ENCODE measurements around the gene SLC35C1. TPM values are rescaled to one million over a fixed set of nuclear protein-coding genes. Genes with fewer than 3 reads are reported as not detected.

The SLC35C1 gene
- total RNA-seq, 1 donor from 2014 or later = 2.6 TPM

- peaks cover 9 to 23% (median 21%) of the 10 kb centered on the region in 3 donors for H3K4me1 ChIP-seq (ENCODE audit: control insufficient read depth in 3 of 3, insufficient read depth in 3 of 3, low read length in 3 of 3)
- peak overlapping the region; percentile 65 to 92 (median 88) for H3K4me3 ChIP-seq (ENCODE audit: low read length in 3 of 3)
- H3K36me3 ChIP-seq (ENCODE audit: control insufficient read depth in 3 of 3, insufficient read depth in 3 of 3, low read length in 3 of 3) = no peaks in the 10 kb centered on the region
- no peaks in the 10 kb centered on the region for H3K27me3 ChIP-seq (ENCODE audit: control insufficient read depth in 3 of 3, insufficient read depth in 3 of 3, low read length in 3 of 3)
- H3K9ac ChIP-seq (ENCODE audit: low read depth in 1 of 3, low read length in 3 of 3) = peak overlapping the region; percentile 69 to 87 (median 85)
- H3K9me3 ChIP-seq (ENCODE audit: control insufficient read depth in 3 of 3, low read length in 3 of 3) = no peaks in the 10 kb centered on the region
- H3K27ac ChIP-seq (ENCODE audit: low read depth, low read length) = peak overlapping the region; percentile 48
Measured at GRCh38 chr11:45771193-45771565, 33.8 kb upstream of the SLC35C1 start.

GRCh38 chr11:45771566-45772448 lies 33.1 kb upstream of the SLC35C1 start:
- H3K4me1 ChIP-seq (ENCODE audit: control insufficient read depth in 3 of 3, insufficient read depth in 3 of 3, low read length in 3 of 3) = peaks cover 9 to 18% (median 15%) of the 10 kb centered on the region in 3 donors
- peak overlapping the region; percentile 48 for H3K27ac ChIP-seq (ENCODE audit: low read depth, low read length)
- H3K9ac ChIP-seq (ENCODE audit: low read depth in 1 of 3, low read length in 3 of 3) = peak overlapping the region; percentile 69 to 87 (median 85)
- no peaks in the 10 kb centered on the region for H3K27me3 ChIP-seq (ENCODE audit: control insufficient read depth in 3 of 3, insufficient read depth in 3 of 3, low read length in 3 of 3)
- H3K4me3 ChIP-seq (ENCODE audit: low read length in 3 of 3) = peak overlapping the region; percentile 65 to 92 (median 88)
- H3K36me3 ChIP-seq (ENCODE audit: control insufficient read depth in 3 of 3, insufficient read depth in 3 of 3, low read length in 3 of 3) = no peaks in the 10 kb centered on the region
- no peaks in the 10 kb centered on the region for H3K9me3 ChIP-seq (ENCODE audit: control insufficient read depth in 3 of 3, low read length in 3 of 3)

- H3K4me1 ChIP-seq (ENCODE audit: control insufficient read depth in 3 of 3, insufficient read depth in 3 of 3, low read length in 3 of 3) = peaks cover 9 to 17% (median 12%) of the 10 kb centered on the region in 3 donors
- no peaks in the 10 kb centered on the region for H3K27me3 ChIP-seq (ENCODE audit: control insufficient read depth in 3 of 3, insufficient read depth in 3 of 3, low read length in 3 of 3)
- H3K9me3 ChIP-seq (ENCODE audit: control insufficient read depth in 3 of 3, low read length in 3 of 3) = no peaks in the 10 kb centered on the region
- H3K9ac ChIP-seq (ENCODE audit: low read depth in 1 of 3, low read length in 3 of 3) = peak overlapping the region in 1 of 3 donors; percentile 87
- H3K27ac ChIP-seq (ENCODE audit: low read depth, low read length) = no peak overlapping the region
- H3K4me3 ChIP-seq (ENCODE audit: low read length in 3 of 3) = peak overlapping the region in 1 of 3 donors; percentile 65
- no peaks in the 10 kb centered on the region for H3K36me3 ChIP-seq (ENCODE audit: control insufficient read depth in 3 of 3, insufficient read depth in 3 of 3, low read length in 3 of 3)
Measured at GRCh38 chr11:45772449-45772774, 32.5 kb upstream of the SLC35C1 start.

GRCh38 chr11:45772986-45773785 lies 31.8 kb upstream of the SLC35C1 start:
- Histone ChIP-seq H3K4me1 (ENCODE audit: control insufficient read depth in 3 of 3, insufficient read depth in 3 of 3, low read length in 3 of 3) (peaks cover 9 to 17% (median 12%) of the 10 kb centered on the region in 3 donors), H3K27ac (ENCODE audit: low read depth, low read length) (no peak overlapping the region)

GRCh38 chr11:45773786-45774655 lies 30.9 kb upstream of the SLC35C1 start:
- Histone ChIP-seq H3K9ac (ENCODE audit: low read depth in 1 of 3, low read length in 3 of 3) (no peak overlapping the region), H3K27me3 (ENCODE audit: control insufficient read depth in 3 of 3, insufficient read depth in 3 of 3, low read length in 3 of 3) (no peaks in the 10 kb centered on the region), H3K9me3 (ENCODE audit: control insufficient read depth in 3 of 3, low read length in 3 of 3) (no peaks in the 10 kb centered on the region), H3K36me3 (ENCODE audit: control insufficient read depth in 3 of 3, insufficient read depth in 3 of 3, low read length in 3 of 3) (no peaks in the 10 kb centered on the region), H3K27ac (ENCODE audit: low read depth, low read length) (no peak overlapping the region), H3K4me1 (ENCODE audit: control insufficient read depth in 3 of 3, insufficient read depth in 3 of 3, low read length in 3 of 3) (peaks cover 9 to 17% (median 12%) of the 10 kb centered on the region in 3 donors), H3K4me3 (ENCODE audit: low read length in 3 of 3) (no peak overlapping the region)

More at GRCh38 chr11:45772986-45773785, 31.8 kb upstream of the SLC35C1 start:
- Histone ChIP-seq H3K4me3 (ENCODE audit: low read length in 3 of 3) (no peak overlapping the region), H3K9me3 (ENCODE audit: control insufficient read depth in 3 of 3, low read length in 3 of 3) (no peaks in the 10 kb centered on the region), H3K27me3 (ENCODE audit: control insufficient read depth in 3 of 3, insufficient read depth in 3 of 3, low read length in 3 of 3) (no peaks in the 10 kb centered on the region), H3K9ac (ENCODE audit: low read depth in 1 of 3, low read length in 3 of 3) (no peak overlapping the region), H3K36me3 (ENCODE audit: control insufficient read depth in 3 of 3, insufficient read depth in 3 of 3, low read length in 3 of 3) (no peaks in the 10 kb centered on the region)

- Histone ChIP-seq H3K4me3 (ENCODE audit: low read length in 3 of 3) (no peak overlapping the region), H3K36me3 (ENCODE audit: control insufficient read depth in 3 of 3, insufficient read depth in 3 of 3, low read length in 3 of 3) (no peaks in the 10 kb centered on the region), H3K27ac (ENCODE audit: low read depth, low read length) (no peak overlapping the region), H3K27me3 (ENCODE audit: control insufficient read depth in 3 of 3, insufficient read depth in 3 of 3, low read length in 3 of 3) (peaks cover 0 to 2% (median 0%) of the 10 kb centered on the region in 3 donors), H3K9me3 (ENCODE audit: control insufficient read depth in 3 of 3, low read length in 3 of 3) (no peaks in the 10 kb centered on the region), H3K9ac (ENCODE audit: low read depth in 1 of 3, low read length in 3 of 3) (no peak overlapping the region), H3K4me1 (ENCODE audit: control insufficient read depth in 3 of 3, insufficient read depth in 3 of 3, low read length in 3 of 3) (peaks cover 9 to 17% (median 12%) of the 10 kb centered on the region in 3 donors)
Measured at GRCh38 chr11:45774786-45775185, 30.2 kb upstream of the SLC35C1 start.

- peaks cover 0 to 2% (median 0%) of the 10 kb centered on the region in 3 donors for H3K27me3 ChIP-seq (ENCODE audit: control insufficient read depth in 3 of 3, insufficient read depth in 3 of 3, low read length in 3 of 3)
- no peaks in the 10 kb centered on the region for H3K36me3 ChIP-seq (ENCODE audit: control insufficient read depth in 3 of 3, insufficient read depth in 3 of 3, low read length in 3 of 3)
- no peak overlapping the region for H3K9ac ChIP-seq (ENCODE audit: low read depth in 1 of 3, low read length in 3 of 3)
- no peak overlapping the region for H3K4me3 ChIP-seq (ENCODE audit: low read length in 3 of 3)
- no peak overlapping the region for H3K27ac ChIP-seq (ENCODE audit: low read depth, low read length)
- peaks cover 0 to 1% (median 0%) of the 10 kb centered on the region in 3 donors for H3K4me1 ChIP-seq (ENCODE audit: control insufficient read depth in 3 of 3, insufficient read depth in 3 of 3, low read length in 3 of 3)
- H3K9me3 ChIP-seq (ENCODE audit: control insufficient read depth in 3 of 3, low read length in 3 of 3) = no peaks in the 10 kb centered on the region
Measured at GRCh38 chr11:45777127-45777969, 27.6 kb upstream of the SLC35C1 start.

- Histone ChIP-seq H3K9ac (ENCODE audit: low read depth in 1 of 3, low read length in 3 of 3) (no peak overlapping the region), H3K4me3 (ENCODE audit: low read length in 3 of 3) (no peak overlapping the region), H3K36me3 (ENCODE audit: control insufficient read depth in 3 of 3, insufficient read depth in 3 of 3, low read length in 3 of 3) (no peaks in the 10 kb centered on the region), H3K4me1 (ENCODE audit: control insufficient read depth in 3 of 3, insufficient read depth in 3 of 3, low read length in 3 of 3) (no peaks in the 10 kb centered on the region), H3K9me3 (ENCODE audit: control insufficient read depth in 3 of 3, low read length in 3 of 3) (no peaks in the 10 kb centered on the region), H3K27ac (ENCODE audit: low read depth, low read length) (no peak overlapping the region), H3K27me3 (ENCODE audit: control insufficient read depth in 3 of 3, insufficient read depth in 3 of 3, low read length in 3 of 3) (peaks cover 0 to 2% (median 0%) of the 10 kb centered on the region in 3 donors)
Measured at GRCh38 chr11:45778341-45778740, 26.6 kb upstream of the SLC35C1 start.

- Histone ChIP-seq H3K36me3 (ENCODE audit: control insufficient read depth in 3 of 3, insufficient read depth in 3 of 3, low read length in 3 of 3) (no peaks in the 10 kb centered on the region), H3K4me1 (ENCODE audit: control insufficient read depth in 3 of 3, insufficient read depth in 3 of 3, low read length in 3 of 3) (no peaks in the 10 kb centered on the region), H3K9me3 (ENCODE audit: control insufficient read depth in 3 of 3, low read length in 3 of 3) (no peaks in the 10 kb centered on the region), H3K27ac (ENCODE audit: low read depth, low read length) (no peak overlapping the region), H3K4me3 (ENCODE audit: low read length in 3 of 3) (no peak overlapping the region), H3K9ac (ENCODE audit: low read depth in 1 of 3, low read length in 3 of 3) (no peak overlapping the region), H3K27me3 (ENCODE audit: control insufficient read depth in 3 of 3, insufficient read depth in 3 of 3, low read length in 3 of 3) (peaks cover 0 to 2% (median 0%) of the 10 kb centered on the region in 3 donors)
Measured at GRCh38 chr11:45779602-45780001, 25.3 kb upstream of the SLC35C1 start.
